AG20443 (cell line): ENCODE data around the gene ODF4.
"Not testable (repeated sequence)": the region's sequence is repeated elsewhere in the genome, so short reads cannot be mapped to it uniquely, and the experiment has no call there.

Source experiments
- DNase-seq: peaks from one replicate; pipeline ENCODE4 v3.0.0; 2012; ENCODE audit warnings: low spot score, mixed read lengths

ODF4 gene

DNA sequence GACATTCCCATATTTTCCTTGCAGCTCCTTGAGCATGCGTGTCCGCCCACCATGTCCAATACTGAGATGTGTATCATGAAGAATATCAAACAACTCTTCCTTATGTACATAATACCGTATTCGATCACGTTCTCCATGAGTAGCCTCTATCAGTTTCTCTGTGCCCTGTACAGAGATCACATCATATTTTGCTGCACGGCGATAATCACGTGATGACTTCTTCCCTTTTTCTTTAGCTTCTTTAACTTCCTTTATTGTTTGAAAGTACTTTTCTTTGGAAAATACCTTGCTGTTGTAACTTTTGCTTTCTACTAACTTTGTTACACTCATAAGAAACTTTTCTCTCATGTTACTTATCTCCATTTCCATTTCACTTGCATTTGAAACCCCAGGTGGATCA lies 30.3 kb downstream of the ODF4 start:
- DNase-seq = no peak

DNA sequence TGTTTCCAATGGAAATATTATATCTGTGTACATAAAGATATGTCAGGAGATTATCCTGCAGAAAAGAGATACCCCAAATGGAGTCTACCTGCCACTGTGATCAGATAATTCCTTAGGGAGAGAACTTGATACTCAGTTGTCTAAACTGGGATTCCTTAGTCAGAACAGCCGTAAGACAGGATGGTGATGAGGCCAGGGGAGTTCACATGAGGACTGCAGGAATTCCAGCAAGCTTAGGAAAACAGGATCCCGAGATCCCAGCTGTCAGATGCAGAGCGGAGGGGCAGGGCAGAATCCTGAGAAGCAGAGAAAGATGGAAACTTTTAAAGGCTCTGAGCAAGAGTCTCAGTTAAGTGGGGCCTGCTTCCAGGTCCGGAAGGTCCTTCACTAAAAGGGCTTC lies 32.1 kb downstream of the ODF4 start:
- DNase-seq = no peak

DNA sequence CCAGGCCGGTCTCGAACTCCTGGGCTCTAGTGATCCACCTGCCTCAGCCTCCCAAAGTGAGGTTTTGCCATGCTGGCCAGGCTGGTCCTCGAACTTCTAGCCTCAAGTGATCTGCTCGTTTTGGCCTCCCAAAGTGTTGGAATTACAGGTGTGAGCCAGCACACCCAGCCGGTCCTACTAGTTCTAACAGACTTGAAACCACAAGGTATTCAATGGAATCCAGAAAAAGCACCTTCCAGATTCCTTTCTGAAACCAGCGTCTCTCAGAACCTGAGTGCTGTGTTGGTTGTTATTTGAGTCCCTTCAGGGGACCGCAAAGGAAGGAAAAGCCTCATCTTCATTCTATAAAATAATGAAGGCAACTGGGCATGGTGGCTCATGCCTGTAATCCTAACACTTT lies 32.8 kb downstream of the ODF4 start:
- DNase-seq = no peak

DNA sequence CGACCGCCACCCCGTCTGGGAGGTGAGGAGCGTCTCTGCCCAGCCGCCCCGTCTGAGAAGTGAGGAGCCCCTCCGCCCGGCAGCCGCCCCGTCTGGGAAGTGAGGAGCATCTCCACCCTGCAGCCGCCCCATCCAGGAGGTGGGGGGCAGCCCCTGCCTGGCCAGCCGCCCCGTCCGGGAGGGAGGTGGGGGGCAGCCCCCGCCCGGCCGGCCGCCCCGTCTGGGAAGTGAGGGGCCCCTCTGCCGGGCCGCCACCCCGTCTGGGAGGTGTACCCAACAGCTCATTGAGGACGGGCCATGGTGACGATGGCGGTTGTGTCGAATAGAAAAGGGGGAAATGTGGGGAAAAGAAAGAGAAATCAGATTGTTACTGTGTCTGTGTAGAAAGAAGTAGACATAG lies 34.2 kb downstream of the ODF4 start:
- not testable (repeated sequence) for DNase-seq

DNA sequence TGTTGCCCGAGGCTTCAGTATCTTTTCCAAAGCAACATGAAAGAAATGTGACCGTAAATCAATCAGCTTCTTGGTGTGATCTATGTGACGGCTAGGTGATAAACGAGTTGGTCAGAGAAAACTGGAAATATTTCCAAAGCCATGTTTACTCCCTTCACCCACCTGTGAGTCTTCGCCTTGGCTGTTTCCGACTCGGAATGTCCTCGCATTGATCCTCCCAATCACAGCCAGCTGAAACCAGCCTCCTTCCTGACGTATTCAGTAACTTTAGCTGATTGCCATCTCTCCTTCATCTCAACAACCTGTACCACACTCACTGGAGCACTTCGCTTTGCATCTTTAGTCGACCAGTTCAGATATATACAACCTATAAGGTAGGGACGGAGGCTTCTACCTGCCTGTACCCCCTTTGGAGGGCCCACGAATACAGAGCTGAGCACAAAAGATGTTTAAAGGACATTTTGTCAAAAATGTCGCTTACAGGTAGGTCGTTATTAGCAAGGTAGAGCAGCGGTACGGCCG lies 36.2 kb downstream of the ODF4 start:
- DNase-seq = no peak

DNA sequence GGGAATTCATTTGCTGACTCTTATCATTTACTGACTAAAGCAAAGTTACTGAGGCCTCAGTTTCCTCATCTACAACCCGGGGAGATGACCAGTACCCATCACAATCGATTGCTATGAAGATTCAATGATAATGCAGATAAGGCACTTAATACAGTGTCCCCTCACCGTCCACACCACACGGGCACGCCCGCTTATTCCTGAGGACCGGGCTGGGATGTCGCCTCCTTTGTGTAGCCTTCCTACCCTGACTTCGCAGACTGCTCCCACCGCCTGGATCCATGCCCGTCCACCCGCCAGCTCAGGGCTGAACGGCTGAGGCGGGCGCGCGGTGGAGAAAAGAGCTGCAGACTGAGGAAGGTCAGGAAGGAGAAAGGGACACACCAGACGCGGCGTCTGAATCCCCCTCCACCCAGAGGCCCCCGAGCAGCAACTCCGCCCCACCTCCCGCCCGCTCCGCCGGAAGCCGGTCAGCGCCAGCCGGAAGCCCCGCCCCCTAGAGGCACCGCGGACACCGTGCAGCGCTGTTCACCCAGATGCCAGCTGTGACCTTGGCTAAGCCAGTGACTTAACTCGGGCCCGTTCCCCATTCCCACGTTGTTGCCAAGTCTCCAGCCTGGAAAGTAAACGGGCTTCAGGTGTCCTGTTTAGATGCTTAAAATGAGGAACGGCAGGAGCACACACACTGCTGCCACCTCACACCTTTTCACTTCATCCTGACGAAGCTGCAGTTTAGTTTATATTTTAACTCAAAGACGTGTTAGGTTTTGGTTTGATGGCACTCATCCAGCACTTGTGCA lies 36.8 kb downstream of the ODF4 start, which contains the start of gene KRABD2:
KRABD2 (minus strand) TSS at position 434 of the 797 bp plus-strand sequence.
- peak; percentile 97 for DNase-seq

DNA sequence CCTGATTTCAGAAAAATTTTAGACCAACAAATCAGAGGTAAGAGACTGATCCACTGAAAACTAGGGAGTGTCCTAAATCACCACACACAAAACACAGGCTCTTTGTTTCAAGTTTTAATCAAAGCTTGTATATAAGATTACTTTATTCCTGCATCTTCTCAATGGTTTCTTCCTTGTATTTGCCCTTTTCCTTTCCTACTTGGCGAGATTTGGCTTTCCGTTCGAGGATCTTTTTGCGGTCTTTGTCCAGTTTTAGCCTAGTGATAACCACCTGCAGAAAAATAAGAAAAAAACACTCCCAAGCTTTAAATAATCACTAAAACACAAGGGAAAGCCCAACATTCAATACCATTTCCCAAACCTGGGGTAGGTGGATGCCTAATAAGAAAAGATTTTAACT lies 37.8 kb downstream of the ODF4 start:
- DNase-seq = no peak

DNA sequence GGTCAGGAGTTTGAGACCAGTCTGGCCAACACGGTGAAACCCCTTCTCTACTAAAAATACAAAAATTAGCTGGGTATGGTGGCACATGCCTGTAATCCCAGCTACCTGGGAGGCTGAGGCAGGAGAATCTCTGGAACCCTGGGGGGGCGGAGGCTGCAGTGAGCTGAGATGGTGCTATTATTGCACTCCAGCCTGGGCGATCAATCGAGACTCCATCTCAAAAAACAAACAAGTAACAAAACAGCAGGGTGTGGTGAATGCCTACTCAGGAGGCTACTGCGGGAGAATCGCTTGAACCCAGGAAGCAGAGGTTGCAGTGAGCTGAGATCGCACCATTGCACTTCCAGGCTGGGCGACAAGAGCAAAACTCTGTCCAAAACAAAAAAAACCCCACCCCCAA lies 38.5 kb downstream of the ODF4 start:
- DNase-seq = not testable (repeated sequence)

DNA sequence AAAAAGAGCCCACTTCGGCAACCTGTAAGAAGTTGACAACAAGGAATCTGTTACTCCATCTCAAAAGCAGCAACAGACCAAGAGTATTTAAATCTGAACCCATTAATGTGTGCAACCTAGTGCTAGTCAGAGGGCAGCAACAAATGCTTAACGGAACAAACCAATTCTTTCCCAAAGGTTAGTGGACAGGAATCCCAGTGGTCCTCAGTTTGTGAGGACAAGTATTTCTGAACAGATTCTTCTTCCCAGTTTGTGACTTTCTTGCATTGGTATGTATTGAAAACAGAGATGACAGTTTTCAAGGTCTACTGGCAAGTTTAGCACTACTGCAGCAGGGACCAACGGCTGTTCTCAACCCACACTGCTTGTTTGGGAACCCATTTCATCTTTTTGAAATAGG lies 40.4 kb downstream of the ODF4 start:
- no peak for DNase-seq

DNA sequence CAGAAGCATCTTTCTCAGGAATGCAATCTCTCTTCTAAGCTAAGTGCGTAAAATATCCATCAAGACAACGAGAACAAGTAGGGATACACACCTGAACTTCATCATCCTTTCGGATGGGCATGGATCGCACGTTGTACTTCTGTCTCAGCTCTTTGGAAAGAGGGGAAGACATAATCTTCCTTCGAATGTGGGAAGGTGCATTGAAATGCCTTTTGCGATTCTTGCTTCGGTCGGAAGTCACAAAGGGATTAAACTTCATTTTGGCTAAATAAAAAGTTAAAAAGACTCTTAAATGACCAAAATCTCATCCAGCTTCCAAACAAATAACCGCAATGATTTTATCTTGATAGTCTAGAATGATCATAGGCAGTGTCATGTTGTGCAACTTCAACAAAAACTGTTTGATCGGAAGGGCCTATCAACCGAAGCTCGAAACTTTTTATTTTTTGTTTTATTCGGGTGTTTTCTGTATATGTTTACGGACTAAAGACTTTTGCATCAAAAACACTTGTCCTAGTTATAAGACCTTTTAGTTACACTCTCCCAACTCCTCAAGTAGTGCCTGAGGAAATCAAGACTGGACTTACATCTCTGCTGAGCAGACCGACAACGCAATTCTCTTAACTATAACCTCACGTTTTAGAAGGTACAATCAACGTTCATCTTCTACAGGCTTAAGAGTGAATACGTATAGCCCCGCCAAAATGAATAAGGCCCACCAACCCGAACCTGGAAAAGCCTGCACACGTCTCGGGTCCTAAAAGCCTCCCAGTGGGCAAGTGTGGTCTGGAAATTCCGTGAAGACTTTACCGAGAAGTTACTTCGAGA lies 42.6 kb downstream of the ODF4 start:
- DNase-seq = no peak

DNA sequence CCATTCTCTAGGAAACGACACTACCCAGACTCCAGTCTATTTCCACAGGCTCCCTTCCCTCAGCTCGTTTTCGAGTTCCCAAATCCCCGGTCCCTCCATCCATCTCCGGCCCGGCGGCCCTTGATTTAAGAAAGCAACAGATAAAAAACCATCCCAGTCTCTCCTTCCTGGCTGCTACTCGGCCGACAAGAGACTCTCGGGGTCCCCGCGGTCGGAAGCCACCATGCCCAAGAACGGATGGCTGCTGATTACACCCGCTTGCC lies 43.2 kb downstream of the ODF4 start:
- no peak for DNase-seq

DNA sequence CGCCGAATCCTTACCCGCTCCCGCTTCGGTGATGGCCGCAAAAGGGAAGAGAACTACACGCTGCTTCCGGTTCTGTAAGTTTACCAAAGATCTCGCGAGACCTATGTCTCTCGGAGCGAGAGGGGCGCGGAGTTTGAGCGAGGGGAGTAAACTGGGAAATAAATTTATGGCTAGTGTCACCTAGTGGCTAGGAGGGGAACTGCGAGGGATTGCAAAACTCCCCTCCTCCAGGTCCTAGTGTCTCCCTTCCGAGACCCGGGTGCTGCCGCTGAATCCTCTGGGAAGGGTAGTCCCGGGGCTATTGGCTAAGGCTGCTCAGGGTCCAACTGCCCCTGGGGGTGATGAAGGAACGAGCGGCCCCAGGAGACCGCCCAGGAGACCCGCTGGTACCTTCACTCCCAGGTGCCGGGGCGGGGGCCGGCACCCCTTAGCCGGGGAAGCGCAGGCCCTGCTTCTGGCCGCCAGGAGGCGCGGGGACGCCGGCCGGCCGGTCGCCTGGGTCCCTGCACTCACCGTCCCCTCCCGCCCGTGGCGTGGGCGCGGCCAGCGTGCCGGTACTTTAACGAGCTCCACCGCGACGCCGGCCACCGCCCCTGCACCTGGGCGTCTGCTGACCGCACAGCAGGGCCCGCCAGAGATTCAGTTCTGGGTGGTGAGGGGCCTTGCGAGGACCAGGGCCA lies 43.6 kb downstream of the ODF4 start, which contains the start of gene RPL26:
RPL26 (minus strand) TSS at position 51 of the 680 bp plus-strand sequence. CDS start 883 bp downstream, outside the sequence.
- DNase-seq = peak; percentile 94

DNA sequence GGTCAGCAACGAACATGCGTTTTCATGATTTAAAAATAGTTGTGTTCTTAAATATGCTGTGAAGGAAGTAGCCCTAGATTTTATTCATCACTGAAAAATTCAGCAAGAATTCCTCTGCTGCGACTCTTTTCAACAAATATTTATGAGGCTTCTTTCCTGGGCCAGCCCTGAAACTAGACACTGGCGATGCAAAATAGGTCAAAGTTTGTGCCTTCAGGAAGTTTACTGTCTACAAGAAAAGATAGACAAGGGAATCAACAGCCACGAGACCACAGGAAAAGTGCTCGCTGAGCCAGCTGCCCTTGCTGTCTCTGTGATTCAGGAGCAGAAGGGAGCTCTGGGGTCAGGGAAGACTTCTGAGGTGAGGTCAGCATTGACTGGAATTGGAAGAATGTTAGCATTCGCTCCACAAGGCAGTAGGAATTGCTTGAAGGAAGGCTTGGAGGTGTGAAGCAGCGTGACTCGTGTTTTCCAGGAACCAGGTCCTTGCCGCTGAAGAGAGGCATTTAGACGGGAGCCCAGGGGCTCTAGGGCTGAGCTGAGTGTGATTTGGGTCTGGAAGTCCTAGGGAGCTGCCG lies 45.2 kb downstream of the ODF4 start:
- DNase-seq = peak; percentile 79

DNA sequence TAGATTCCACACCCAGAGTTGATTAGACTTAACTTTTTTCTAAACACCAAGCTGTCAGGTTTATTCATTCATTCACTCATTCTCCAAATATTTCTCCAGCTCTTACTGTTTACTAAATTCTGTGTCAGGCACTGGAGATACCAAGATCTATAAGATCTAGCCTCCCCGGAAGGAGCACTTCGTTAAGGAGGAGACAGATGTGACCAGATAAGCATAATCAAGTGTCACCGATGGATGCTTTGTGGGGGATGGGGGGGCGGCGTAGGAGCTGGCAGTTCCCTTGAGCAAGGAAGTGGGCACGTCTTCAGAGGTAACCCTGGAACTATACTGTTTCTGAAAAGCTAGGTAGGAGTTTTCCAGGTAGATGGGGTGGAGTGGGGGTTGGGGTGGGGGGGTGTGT lies 47.2 kb downstream of the ODF4 start:
- no peak for DNase-seq

DNA sequence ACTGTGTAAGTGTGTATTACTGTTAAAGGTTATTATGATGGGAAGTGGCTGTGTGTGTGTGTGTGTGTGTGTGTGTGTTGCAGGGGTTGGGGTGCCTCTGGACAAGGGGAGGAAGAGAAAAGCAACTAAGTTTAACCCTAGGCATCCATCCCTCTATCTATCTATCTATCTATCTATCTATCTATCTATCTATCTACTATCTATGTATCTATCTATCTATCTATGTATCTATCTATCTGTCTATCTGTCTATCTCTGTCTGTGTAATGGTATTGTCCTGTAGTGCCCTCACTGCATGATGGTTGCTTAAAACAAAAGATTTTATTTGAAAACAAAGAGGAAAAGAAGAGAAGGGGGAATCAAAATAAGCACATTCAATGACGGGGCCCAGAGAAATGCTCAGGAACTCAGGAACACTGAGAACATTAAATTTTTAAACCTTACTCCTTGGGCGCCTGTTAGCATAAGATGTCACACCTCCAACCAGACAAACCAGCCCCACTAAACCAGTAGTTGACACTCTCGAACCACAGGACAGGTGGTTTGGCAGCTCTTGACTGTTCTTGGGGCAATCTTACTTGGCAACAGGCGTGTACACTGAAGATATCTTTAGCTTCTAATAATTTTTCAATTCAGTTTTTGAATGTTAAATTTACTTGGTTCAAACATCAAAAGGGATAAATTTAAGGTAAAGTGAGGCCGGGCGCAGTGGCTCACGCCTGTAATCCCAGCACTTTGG lies 48.4 kb downstream of the ODF4 start:
- DNase-seq = no peak

DNA sequence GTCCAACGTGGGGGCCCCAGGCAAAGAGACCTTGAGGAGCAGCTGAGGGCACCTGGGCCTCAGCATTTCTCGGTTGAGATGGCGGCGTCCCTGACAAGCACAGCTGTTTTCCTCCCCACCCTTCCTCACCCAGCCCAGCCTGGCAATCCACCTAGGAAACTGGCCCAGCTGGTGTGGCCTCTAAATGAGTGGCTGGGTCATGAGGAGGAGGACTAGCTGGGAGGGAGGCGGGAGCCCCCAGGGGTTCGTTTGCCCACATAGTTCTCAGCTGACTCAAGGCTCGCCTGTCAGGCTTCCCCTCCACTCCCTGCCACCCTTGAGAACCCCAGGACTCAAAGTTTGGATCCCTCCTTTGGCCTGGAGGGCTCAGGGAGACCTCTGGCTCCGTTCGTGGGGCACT lies 52.1 kb downstream of the ODF4 start:
- peak; percentile 45 for DNase-seq

DNA sequence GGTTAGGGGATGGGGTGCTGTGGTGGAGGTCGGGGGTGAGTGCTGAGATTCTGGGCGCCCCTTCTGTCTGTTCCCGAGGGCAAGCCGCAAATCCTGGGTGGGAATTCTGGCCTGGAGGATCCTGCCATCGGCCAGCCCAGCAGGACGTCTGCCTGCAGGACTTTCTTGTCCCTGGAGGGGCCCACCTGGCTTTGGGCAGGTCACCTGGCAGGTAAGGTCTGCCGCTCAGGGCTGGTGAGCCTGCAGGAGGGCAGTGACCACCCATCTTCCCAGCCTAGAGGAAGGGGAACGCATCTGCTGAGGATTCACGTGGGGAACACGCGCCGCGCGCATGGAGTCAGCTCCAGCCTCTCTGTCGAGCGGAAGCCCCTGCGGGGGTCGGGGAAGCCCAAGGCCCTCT lies 52.6 kb downstream of the ODF4 start:
- no peak for DNase-seq

DNA sequence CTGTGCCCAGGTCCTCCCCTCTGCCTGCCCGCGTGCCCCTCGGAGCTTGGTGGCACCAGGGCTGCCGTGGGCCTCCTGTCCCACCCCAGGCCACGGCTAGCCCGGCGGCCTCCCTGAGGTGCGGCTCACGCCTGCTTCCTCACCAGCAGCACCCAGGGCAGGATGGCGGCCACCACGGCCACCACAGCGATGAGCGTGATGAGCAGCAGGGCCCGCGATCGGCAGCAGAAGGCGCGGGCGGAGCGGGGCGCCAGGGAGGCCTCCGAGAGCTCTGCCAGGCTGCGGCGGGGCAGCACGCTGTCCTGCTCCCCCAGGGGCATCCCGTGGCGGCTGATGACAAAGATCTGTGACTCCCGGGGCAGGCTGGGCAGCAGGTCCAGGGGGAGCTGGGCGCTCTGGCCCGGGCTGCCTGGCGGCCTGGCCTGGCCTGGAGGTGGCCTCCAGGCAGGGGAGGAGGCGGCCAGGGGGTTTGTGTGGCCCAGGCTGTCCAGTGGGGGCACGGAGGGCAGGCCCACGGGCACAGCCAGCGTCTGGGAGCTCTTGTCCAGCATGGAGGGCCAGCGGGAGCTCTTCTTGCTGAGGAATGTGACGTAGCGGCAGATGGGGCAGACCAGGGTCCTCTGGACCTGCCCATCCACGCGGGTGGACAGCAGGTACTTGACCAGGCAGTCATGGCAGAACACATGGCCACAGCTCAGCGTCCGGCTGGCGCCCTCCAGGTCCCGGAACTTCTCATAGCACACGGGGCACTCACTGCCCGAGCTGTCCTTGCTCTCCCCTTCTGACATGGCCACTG lies 53.2 kb downstream of the ODF4 start:
- no peak for DNase-seq

DNA sequence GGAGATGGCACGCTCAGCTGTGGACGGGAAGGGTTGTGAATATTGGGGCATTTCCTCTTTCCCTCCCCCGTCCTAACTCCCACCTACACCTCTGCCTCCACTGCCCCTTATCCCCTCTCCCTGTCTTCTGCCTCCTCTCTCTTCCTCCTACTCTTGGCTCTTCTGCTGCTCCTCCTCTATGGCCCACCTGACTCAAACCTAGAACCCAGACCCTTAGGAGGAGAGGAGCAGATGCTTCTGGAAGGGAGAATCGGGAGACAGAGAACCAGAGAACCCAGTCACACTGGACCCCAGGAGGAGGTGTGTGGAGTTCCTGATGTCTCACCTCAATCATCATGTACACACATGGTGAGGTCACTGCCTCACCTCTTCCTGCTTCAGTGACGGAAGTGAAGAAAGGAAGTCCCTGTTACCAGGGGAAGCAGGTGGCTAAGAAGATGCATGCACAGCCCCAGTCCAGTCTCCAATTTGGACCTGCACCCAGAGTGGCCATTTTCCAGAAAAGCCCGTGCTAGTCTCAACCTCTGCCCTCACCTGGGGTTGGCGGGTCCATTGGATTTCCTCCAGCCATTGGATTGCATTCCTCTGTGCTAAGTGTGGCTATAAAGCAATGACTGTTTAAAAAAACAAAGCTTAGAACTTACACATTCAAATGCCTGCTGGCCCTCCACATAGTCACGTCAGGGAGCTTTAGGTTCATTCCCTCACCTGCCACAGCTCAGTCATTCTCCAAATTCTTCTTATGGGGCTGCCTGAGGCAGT lies 54.0 kb downstream of the ODF4 start:
- no peak for DNase-seq

DNA sequence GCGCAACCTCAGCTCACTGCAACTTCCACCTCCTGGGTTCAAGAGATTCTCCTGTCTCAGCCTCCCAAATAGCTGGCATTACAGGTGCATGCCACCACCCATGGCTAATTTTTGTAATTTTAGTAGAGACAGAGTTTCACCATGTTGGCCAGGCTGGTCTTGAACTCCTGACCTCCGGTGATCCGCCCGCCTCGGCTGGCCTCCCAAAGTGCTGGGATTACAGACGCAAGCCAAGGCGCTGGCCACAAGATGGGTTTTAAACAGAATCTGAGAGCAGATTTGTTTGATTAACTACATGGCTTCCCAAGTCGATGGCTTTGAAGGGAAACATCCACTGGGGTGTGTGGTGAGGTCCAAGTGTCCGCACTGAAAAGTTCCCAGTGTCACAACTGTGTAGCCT lies 54.9 kb downstream of the ODF4 start:
- not testable (repeated sequence) for DNase-seq
